Hepatocyte (in vitro differentiated cells): Measurements from ENCODE around the gene HSPB7.

Experiments used
- CTCF ChIP-seq: fragments of 200-600 bp; sonication (generic); IDR thresholded peaks from 2 replicates; pipeline ENCODE4 v1.5.1; 2016; ENCODE audit warnings: antibody characterized with exemption, mild to moderate bottlenecking; ENCODE audit not compliant: poor library complexity
- EZH2 ChIP-seq: fragments of 200-600 bp; sonication (generic); IDR thresholded peaks from 2 replicates; pipeline ENCODE4 v1.6.1; 2016; ENCODE audit warnings: antibody characterized with exemption, mild to moderate bottlenecking, borderline replicate concordance

GRCh38 chr1:16029288-16029687, 11.4 kb upstream of the HSPB7 start:
- no peak for TF ChIP-seq EZH2
- TF ChIP-seq CTCF: no peak
